ENCODE measurements around the gene RAD21L1.

The RAD21L1 gene

GRCh38 chr20:1273366-1273765, 47.5 kb downstream of the RAD21L1 start:
- no peak for DNase-seq (ENCODE audit: low read depth)

GRCh38 chr20:1274485-1275311, 48.9 kb downstream of the RAD21L1 start:
- no peak for DNase-seq (ENCODE audit: low read depth)

GRCh38 chr20:1275919-1276318, 50.1 kb downstream of the RAD21L1 start:
- DNase-seq (ENCODE audit: low read depth): no peak

GRCh38 chr20:1277529-1278322, 51.9 kb downstream of the RAD21L1 start:
- no peak for DNase-seq (ENCODE audit: low read depth)

GRCh38 chr20:1278993-1279392, 53.1 kb downstream of the RAD21L1 start:
- DNase-seq (ENCODE audit: low read depth): no peak

GRCh38 chr20:1280195-1281102, 54.6 kb downstream of the RAD21L1 start:
- DNase-seq (ENCODE audit: low read depth): peak; percentile 11

- no peak for DNase-seq (ENCODE audit: low read depth)
These were observed 55.6 kb downstream of the RAD21L1 start for GRCh38 chr20:1281279-1282057.

GRCh38 chr20:1282966-1283365, 57.1 kb downstream of the RAD21L1 start:
- no peak for DNase-seq (ENCODE audit: low read depth)

- DNase-seq (ENCODE audit: low read depth): no peak
These were observed 58.0 kb downstream of the RAD21L1 start for GRCh38 chr20:1283522-1284510.

GRCh38 chr20:1286267-1287024, 60.6 kb downstream of the RAD21L1 start:
- DNase-seq (ENCODE audit: low read depth): no peak

GRCh38 chr20:1287306-1287705, 61.5 kb downstream of the RAD21L1 start:
- DNase-seq (ENCODE audit: low read depth): no peak

- no peak for DNase-seq (ENCODE audit: low read depth)
These were observed 62.1 kb downstream of the RAD21L1 start for GRCh38 chr20:1287787-1288569.

- peak; percentile 54 for DNase-seq (ENCODE audit: low read depth)
These were observed 65.4 kb downstream of the RAD21L1 start for GRCh38 chr20:1291191-1291741.

- no peak for DNase-seq (ENCODE audit: low read depth)
These were observed 66.8 kb downstream of the RAD21L1 start for GRCh38 chr20:1292620-1293019.

GRCh38 chr20:1293641-1294379, 68.0 kb downstream of the RAD21L1 start:
- DNase-seq (ENCODE audit: low read depth): no peak

GRCh38 chr20:1294497-1294896, 68.7 kb downstream of the RAD21L1 start:
- no peak for DNase-seq (ENCODE audit: low read depth)

- no peak for DNase-seq (ENCODE audit: low read depth)
These were observed 69.6 kb downstream of the RAD21L1 start for GRCh38 chr20:1295276-1295930.
